ENCODE data around the gene ZFAND2A.

The ZFAND2A gene

GRCh38 chr7:1188720-1189294, 28.8 kb upstream of the ZFAND2A start:
- TF ChIP-seq CTCF (conservative IDR thresholded peaks at IDR 0.05; ENCODE audit: control insufficient read depth, insufficient read depth, low read depth, low read length) = no peak
- H3K4me3 ChIP-seq (ENCODE audit: control insufficient read depth, low read depth, low read length) = no peak overlapping the region
- no peak for DNase-seq (ENCODE audit: low read depth)

GRCh38 chr7:1187127-1187526, 27.1 kb upstream of the ZFAND2A start:
- TF ChIP-seq CTCF (conservative IDR thresholded peaks at IDR 0.05; ENCODE audit: control insufficient read depth, insufficient read depth, low read depth, low read length) = no peak
- no peak overlapping the region for H3K4me3 ChIP-seq (ENCODE audit: control insufficient read depth, low read depth, low read length)
- DNase-seq (ENCODE audit: low read depth) = no peak

- no peak for TF ChIP-seq CTCF (conservative IDR thresholded peaks at IDR 0.05; ENCODE audit: control insufficient read depth, insufficient read depth, low read depth, low read length)
- DNase-seq (ENCODE audit: low read depth) = no peak
- no peak overlapping the region for H3K4me3 ChIP-seq (ENCODE audit: control insufficient read depth, low read depth, low read length)
These were observed 21.6 kb upstream of the ZFAND2A start for GRCh38 chr7:1181640-1182039.

- no peak for DNase-seq (ENCODE audit: low read depth)
- H3K4me3 ChIP-seq (ENCODE audit: control insufficient read depth, low read depth, low read length) = no peak overlapping the region
- no peak for TF ChIP-seq CTCF (conservative IDR thresholded peaks at IDR 0.05; ENCODE audit: control insufficient read depth, insufficient read depth, low read depth, low read length)
These were observed 21.0 kb upstream of the ZFAND2A start for GRCh38 chr7:1181031-1181430.

GRCh38 chr7:1176891-1177373, 16.9 kb upstream of the ZFAND2A start:
- DNase-seq (ENCODE audit: low read depth) = peak; percentile 68
- no peak overlapping the region for H3K4me3 ChIP-seq (ENCODE audit: control insufficient read depth, low read depth, low read length)
- peak; percentile 66 for TF ChIP-seq CTCF (conservative IDR thresholded peaks at IDR 0.05; ENCODE audit: control insufficient read depth, insufficient read depth, low read depth, low read length)

GRCh38 chr7:1175967-1176851, 16.2 kb upstream of the ZFAND2A start:
- peak; percentile 82 for TF ChIP-seq CTCF (conservative IDR thresholded peaks at IDR 0.05; ENCODE audit: control insufficient read depth, insufficient read depth, low read depth, low read length)
- peak overlapping the region; percentile 17 for H3K4me3 ChIP-seq (ENCODE audit: control insufficient read depth, low read depth, low read length)
- peak; percentile 67 for DNase-seq (ENCODE audit: low read depth)
